Uterus (tissue), 2 donors: ENCODE results near the gene ZBTB7C.

Source experiments
- CTCF ChIP-seq, 4 experiments: fragments of 200-600 bp in 2 of 4; fragments of 450-650 bp in 2 of 4; sonication (generic) in 2 of 4; IDR thresholded peaks; one replicate each; pipeline ENCODE4 v1.5.1; 2016 to 2019; ENCODE audit warnings: antibody characterized with exemption in 4 of 4, mild to moderate bottlenecking in 2 of 4, moderate library complexity in 1 of 4
- POLR2A ChIP-seq, 2 donors: fragments of 450-650 bp; IDR thresholded peaks; one replicate each; pipeline ENCODE4 v1.6.1; 2016; ENCODE audit warnings: antibody characterized with exemption in 2 of 2, mild to moderate bottlenecking in 1 of 2, moderate library complexity in 1 of 2

DNA sequence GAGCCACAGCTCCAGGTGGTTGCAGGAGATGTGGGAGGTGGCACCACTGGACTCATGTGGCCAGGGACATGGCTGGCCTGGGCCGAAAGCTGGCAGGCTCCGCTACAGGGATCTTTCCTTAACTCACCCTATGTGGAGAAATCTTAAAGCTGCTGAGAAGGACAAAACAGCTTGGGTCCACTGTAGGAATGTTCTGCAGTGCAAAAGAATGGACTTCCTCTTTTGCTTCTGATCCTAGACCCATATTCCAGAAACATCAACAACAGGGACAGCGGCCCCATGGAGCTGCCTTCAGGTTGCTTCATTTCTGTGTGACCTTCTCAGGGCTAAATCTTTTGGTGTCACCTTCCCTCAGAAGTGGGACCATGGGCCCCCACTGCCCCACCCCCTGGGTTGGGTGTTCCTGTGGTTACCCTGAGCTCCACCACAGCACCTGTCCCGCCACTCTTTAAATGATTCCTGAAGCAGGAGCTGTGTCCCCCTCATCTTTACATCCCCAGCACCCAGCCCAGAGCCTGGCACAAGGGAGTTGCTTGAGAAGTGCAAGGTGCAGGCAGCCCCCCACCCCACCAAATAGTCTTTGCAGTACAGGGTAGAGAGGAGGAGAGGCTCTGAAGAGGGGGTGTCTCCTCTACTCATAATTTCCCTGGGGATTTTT, 205.8 kb downstream of the ZBTB7C start:
- TF ChIP-seq CTCF (IDR thresholded peaks at IDR 0.05) (no peak), POLR2A (IDR thresholded peaks at IDR 0.05) (no peak)
